ENCODE measurements around the gene GRAMD4.

The GRAMD4 gene

GRCh38 chr22:46676479-46676878 is 56.3 kb downstream of the GRAMD4 start:
- no peak for DNase-seq

GRCh38 chr22:46676881-46677280 is 56.7 kb downstream of the GRAMD4 start:
- DNase-seq = no peak

GRCh38 chr22:46677323-46678002 is 57.3 kb downstream of the GRAMD4 start:
- no peak for DNase-seq

GRCh38 chr22:46678003-46678657 is 57.9 kb downstream of the GRAMD4 start:
- DNase-seq = no peak

- no peak for DNase-seq
Observed at GRCh38 chr22:46678785-46679700, 58.9 kb downstream of the GRAMD4 start.

- DNase-seq = no peak
Observed at GRCh38 chr22:46679706-46680269, 59.6 kb downstream of the GRAMD4 start.

- DNase-seq = no peak
Observed at GRCh38 chr22:46681010-46681409, 60.8 kb downstream of the GRAMD4 start.

- no peak for DNase-seq
Observed at GRCh38 chr22:46682011-46682731, 62.0 kb downstream of the GRAMD4 start.

- no peak for DNase-seq
Observed at GRCh38 chr22:46684706-46685105, 64.5 kb downstream of the GRAMD4 start.

GRCh38 chr22:46686221-46687047 is 66.2 kb downstream of the GRAMD4 start:
- DNase-seq = no peak

- no peak for DNase-seq
Observed at GRCh38 chr22:46687048-46687444, 66.9 kb downstream of the GRAMD4 start.

- no peak for DNase-seq
Observed at GRCh38 chr22:46687460-46687859, 67.3 kb downstream of the GRAMD4 start.

GRCh38 chr22:46688949-46689348 is 68.8 kb downstream of the GRAMD4 start:
- no peak for DNase-seq

- no peak for DNase-seq
Observed at GRCh38 chr22:46690146-46690545, 70.0 kb downstream of the GRAMD4 start.

- no peak for DNase-seq
Observed at GRCh38 chr22:46691571-46691970, 71.4 kb downstream of the GRAMD4 start.

GRCh38 chr22:46693634-46694415 is 73.6 kb downstream of the GRAMD4 start:
- DNase-seq = no peak

GRCh38 chr22:46694416-46695170 is 74.4 kb downstream of the GRAMD4 start:
- DNase-seq = no peak

GRCh38 chr22:46695346-46696228 is 75.4 kb downstream of the GRAMD4 start:
- no peak for DNase-seq

GRCh38 chr22:46696229-46696518 is 76.0 kb downstream of the GRAMD4 start:
- DNase-seq = no peak
